Liver (tissue), 3 donors: ENCODE data around the gene BRME1.

ENCODE experiments used
- CTCF ChIP-seq: fragments of 150-350 bp; IDR thresholded peaks from 2 replicates; pipeline ENCODE4 v1.5.1; 2017; ENCODE audit warnings: improper control_type of control experiment, low read depth, low read length; ENCODE audit not compliant: missing input control
- FOXA1 ChIP-seq: IDR thresholded peaks from 2 replicates; pipeline ENCODE4 v1.6.1; 2016; ENCODE audit warnings: antibody characterized with exemption
- FOXA2 ChIP-seq: IDR thresholded peaks from 2 replicates; pipeline ENCODE4 v1.6.1; 2016; ENCODE audit warnings: antibody characterized with exemption
- HNF4G ChIP-seq: IDR thresholded peaks from 2 replicates; pipeline ENCODE4 v1.6.1; 2016; ENCODE audit warnings: antibody characterized with exemption
- JUND ChIP-seq, 2 donors: IDR thresholded peaks; 2 replicates each; pipeline ENCODE4 v1.6.1; 2016; ENCODE audit warnings: antibody characterized with exemption in 2 of 2
- RAD21 ChIP-seq, 2 donors: IDR thresholded peaks; 2 replicates each; pipeline ENCODE4 v1.6.1; 2016; ENCODE audit warnings: antibody characterized with exemption in 2 of 2, mild to moderate bottlenecking in 2 of 2
- SP1 ChIP-seq: IDR thresholded peaks from 2 replicates; pipeline ENCODE4 v1.6.1; 2018; ENCODE audit warnings: antibody characterized with exemption, mild to moderate bottlenecking
- YY1 ChIP-seq: IDR thresholded peaks from 2 replicates; pipeline ENCODE4 v1.6.1; 2016; ENCODE audit warnings: antibody characterized with exemption, mild to moderate bottlenecking
- TF ChIP-seq, protein P1 (sequence below): IDR thresholded peaks from 2 replicates; pipeline ENCODE4 v1.6.1; 2016; ENCODE audit warnings: antibody characterized with exemption, mild to moderate bottlenecking
- donor health status: healthy.
- donor health status: healthy.

DNA sequence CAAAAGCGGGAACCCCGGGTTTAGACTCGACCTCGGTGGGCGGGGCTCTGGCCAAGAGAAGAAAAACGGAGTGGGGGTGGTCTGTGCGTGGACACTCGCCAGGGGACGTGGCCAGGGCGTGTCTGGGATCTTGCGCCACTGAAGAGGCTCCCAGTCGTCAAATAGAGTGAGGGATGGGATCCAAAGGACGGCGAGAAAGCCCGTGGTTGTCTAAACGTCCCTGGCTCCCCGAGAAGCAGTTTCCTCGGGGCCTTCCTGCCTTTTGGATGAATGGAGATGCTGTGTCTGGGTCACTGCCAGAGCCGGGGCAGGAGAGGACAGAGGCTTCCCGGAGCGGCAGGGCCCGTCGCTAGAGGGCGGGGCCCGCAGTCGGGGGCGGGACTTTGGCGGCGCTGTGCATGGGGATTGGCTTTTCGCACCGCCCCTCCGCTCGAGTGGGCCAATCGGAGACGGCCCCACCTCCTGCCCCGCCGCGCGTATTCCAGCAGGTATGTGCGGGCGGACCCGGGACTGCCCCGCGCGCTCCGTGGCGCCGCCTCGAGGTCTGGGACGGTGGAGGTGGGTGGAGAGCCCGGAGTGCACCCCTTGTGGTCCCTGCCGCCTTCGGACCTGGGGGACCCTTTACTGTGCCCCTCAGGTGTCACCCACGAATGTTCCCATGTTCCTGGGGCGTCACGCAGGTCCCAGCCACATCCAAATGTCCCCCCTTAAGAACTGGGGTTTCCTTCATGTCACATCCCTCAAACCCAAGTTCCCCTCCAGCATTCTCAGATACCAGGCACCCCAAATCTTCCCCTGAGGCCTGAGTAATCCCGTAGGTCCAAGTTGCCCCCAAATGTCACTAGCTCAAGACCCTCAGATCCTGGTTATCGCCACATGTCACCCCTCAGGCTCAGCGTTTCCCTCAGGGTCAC lies 72.3 kb downstream of the BRME1 start:
- no peak for TF ChIP-seq CTCF
- no peak for TF ChIP-seq YY1
- TF ChIP-seq, protein P1, sequence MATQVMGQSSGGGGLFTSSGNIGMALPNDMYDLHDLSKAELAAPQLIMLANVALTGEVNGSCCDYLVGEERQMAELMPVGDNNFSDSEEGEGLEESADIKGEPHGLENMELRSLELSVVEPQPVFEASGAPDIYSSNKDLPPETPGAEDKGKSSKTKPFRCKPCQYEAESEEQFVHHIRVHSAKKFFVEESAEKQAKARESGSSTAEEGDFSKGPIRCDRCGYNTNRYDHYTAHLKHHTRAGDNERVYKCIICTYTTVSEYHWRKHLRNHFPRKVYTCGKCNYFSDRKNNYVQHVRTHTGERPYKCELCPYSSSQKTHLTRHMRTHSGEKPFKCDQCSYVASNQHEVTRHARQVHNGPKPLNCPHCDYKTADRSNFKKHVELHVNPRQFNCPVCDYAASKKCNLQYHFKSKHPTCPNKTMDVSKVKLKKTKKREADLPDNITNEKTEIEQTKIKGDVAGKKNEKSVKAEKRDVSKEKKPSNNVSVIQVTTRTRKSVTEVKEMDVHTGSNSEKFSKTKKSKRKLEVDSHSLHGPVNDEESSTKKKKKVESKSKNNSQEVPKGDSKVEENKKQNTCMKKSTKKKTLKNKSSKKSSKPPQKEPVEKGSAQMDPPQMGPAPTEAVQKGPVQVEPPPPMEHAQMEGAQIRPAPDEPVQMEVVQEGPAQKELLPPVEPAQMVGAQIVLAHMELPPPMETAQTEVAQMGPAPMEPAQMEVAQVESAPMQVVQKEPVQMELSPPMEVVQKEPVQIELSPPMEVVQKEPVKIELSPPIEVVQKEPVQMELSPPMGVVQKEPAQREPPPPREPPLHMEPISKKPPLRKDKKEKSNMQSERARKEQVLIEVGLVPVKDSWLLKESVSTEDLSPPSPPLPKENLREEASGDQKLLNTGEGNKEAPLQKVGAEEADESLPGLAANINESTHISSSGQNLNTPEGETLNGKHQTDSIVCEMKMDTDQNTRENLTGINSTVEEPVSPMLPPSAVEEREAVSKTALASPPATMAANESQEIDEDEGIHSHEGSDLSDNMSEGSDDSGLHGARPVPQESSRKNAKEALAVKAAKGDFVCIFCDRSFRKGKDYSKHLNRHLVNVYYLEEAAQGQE: no peak
- TF ChIP-seq RAD21 (IDR thresholded peaks at IDR 0.05): peak in 1 of 2 donors; percentile 50
- no peak for TF ChIP-seq JUND (IDR thresholded peaks at IDR 0.05)
- TF ChIP-seq FOXA1: no peak
- TF ChIP-seq SP1: peak; percentile 88
- TF ChIP-seq FOXA2: no peak
- no peak for TF ChIP-seq HNF4G
